Mucosa of descending colon (tissue), 3 donors: ENCODE data around the gene SVOPL. TPM values are rescaled to one million over a fixed set of nuclear protein-coding genes. Genes with fewer than 3 reads are reported as not detected.

Experiments
- ATAC-seq: fragments of 200-7000 bp; cut with Tn5 transposase; one replicate; pipeline ENCODE4 v1.9.1; 2020; ENCODE audit warnings: mild to moderate bottlenecking, moderate library complexity
- DNase-seq, 3 donors: peaks; one replicate each; pipeline ENCODE4 v3.0.0-alpha.2; 2020
- H3K36me3 ChIP-seq: fragments of 200-600 bp; one replicate; pipeline ENCODE4 v1.8.0; 2021; ENCODE audit warnings: low read depth, mild to moderate bottlenecking
- H3K4me1 ChIP-seq: fragments of 200-600 bp; one replicate; pipeline ENCODE4 v1.8.0; 2021; ENCODE audit warnings: low read depth, mild to moderate bottlenecking
- H3K4me3 ChIP-seq: fragments of 200-600 bp; one replicate; pipeline ENCODE4 v1.8.0; 2021; ENCODE audit warnings: mild to moderate bottlenecking
- H3K9me3 ChIP-seq: fragments of 200-600 bp; one replicate; pipeline ENCODE4 v1.8.0; 2021; ENCODE audit warnings: mild to moderate bottlenecking
- intact Hi-C, 2 donors: fragments of 100-400 bp; cut with DNase I in 1 of 2; cut with micrococcal nuclease in 1 of 2; formaldehyde crosslinking; loops; one replicate each; pipeline versions ENCODE4 v1.11.0 to v1.11.1; 2022; cut with DNase I, micrococcal nuclease
- total RNA-seq, 3 donors: library from RNA; stranded (reverse); fragmentation: NEBNext Ultra II Directional in 2 of 3; extraction: Animal tissue kit (Norgen Biotek cat#: 25700) in 2 of 3; gene quantifications; one replicate each; pipeline versions ENCODE4 v1.2.1 to v1.2.4, GENCODE V29; 2021 to 2023
- TF ChIP-seq, protein P1 (sequence below): fragments of 200-600 bp; IDR thresholded peaks from one replicate; pipeline ENCODE4 v1.8.0; 2022; ENCODE audit warnings: antibody characterized with exemption, mild to moderate bottlenecking
- donor health status: DM: no; HTN: no; CAD: no; lungs with moderate emphysema.
- donor health status: DM: no; HTN: no; CAD: no.
- donor health status: DM: no; HTN: yes; CAD: no.

The SVOPL gene
- total RNA-seq, 3 donors from 2014 or later: 1.8 to 3.1 (median 2.9) TPM

GRCh38 chr7:138665669-138666140, 35.5 kb downstream of the SVOPL start:
- Histone ChIP-seq H3K4me1 (peaks cover 8% of the 10 kb centered on the region), H3K4me3 (no peak overlapping the region), H3K36me3 (no peaks in the 10 kb centered on the region), H3K9me3 (no peaks in the 10 kb centered on the region)
- TF ChIP-seq, protein P1, sequence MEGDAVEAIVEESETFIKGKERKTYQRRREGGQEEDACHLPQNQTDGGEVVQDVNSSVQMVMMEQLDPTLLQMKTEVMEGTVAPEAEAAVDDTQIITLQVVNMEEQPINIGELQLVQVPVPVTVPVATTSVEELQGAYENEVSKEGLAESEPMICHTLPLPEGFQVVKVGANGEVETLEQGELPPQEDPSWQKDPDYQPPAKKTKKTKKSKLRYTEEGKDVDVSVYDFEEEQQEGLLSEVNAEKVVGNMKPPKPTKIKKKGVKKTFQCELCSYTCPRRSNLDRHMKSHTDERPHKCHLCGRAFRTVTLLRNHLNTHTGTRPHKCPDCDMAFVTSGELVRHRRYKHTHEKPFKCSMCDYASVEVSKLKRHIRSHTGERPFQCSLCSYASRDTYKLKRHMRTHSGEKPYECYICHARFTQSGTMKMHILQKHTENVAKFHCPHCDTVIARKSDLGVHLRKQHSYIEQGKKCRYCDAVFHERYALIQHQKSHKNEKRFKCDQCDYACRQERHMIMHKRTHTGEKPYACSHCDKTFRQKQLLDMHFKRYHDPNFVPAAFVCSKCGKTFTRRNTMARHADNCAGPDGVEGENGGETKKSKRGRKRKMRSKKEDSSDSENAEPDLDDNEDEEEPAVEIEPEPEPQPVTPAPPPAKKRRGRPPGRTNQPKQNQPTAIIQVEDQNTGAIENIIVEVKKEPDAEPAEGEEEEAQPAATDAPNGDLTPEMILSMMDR: no peak
- DNase-seq: no peak
- intact Hi-C loops: no loop called here
- ATAC-seq: no peak

DNA sequence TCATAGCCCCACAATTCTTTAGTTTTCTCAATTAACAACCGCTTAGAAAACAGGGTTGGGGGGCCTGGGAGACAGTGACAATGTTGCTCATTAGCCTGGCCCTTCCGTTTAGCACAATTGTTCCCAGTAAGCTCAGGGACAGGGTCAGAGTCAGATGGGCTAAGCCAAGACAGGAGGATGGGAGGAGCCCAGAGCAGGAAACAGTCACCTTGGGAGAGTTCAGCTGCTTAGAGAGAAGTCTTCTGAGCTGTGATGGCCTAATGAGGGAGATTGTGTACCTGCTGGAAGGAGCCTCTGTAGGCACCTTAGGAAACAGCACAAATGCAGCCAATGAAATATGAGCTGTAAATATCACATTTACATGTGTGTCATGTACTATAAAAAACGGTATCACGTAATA, 35.9 kb downstream of the SVOPL start:
- TF ChIP-seq, protein P1: no peak
- intact Hi-C loops: no loop called here
- H3K4me3 ChIP-seq: no peak overlapping the region
- H3K36me3 ChIP-seq: no peaks in the 10 kb centered on the region
- DNase-seq (peak in 1 of 3 donors; percentile 27), ATAC-seq (peak; percentile 78)
- no peaks in the 10 kb centered on the region for H3K9me3 ChIP-seq
- H3K4me1 ChIP-seq: peaks cover 8% of the 10 kb centered on the region

DNA sequence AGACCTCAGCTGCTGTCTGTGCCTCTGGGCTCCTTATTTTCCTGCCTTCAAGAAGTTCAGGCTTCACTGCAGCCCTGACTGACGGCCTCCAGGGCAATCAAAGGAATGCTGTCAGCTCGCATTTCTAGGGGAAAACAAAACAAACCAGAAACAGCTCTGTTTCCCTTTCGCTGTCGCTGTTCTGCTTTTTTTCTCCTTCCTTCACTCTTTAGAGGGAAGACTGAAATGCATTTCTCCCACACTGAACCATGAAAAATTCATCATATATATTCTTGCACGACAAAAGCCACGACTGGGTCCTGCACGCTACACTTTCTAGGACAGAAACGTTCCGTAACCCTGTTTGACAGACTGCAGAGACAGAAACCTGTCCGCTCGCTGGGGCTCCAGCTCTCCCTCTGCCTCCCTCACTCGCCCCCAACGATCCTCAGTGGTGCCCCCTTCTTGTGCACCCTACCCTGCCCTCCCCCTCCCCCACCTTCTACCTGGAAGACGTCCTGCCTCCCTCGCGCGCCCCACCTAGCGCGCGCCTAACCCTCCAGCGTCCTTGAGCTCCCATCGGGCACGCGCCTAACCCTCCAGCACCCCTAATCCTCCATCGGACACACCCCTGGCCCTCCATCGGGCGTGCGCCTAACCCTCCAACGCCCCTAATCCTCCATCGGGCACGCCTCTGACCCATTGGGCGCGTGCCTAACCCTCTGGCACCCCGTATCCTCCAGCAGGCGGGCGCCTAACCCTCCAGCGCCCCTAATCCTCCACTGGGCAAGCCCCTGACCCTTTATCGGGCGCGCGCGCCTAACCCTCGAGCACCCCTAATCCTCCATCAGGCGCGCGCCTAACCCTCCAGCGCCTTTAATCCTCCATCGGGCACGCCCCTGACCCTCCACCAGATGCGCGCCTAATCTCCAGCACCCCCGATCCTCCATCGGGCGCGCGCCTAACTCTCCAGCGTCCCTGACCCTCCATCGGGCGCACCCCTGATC, 37.1 kb downstream of the SVOPL start:
- no peaks in the 10 kb centered on the region for H3K36me3 ChIP-seq
- no peak overlapping the region for H3K4me3 ChIP-seq
- peak; percentile 52 for ATAC-seq
- TF ChIP-seq, protein P1: no peak
- H3K4me1 ChIP-seq: no peaks in the 10 kb centered on the region
- DNase-seq: peak; percentile 35 to 66 (median 52)
- H3K9me3 ChIP-seq: no peaks in the 10 kb centered on the region
- intact Hi-C loops: no loop called here

GRCh38 chr7:138662991-138663320, 38.2 kb downstream of the SVOPL start:
- Histone ChIP-seq H3K9me3 (no peaks in the 10 kb centered on the region), H3K4me1 (no peaks in the 10 kb centered on the region), H3K4me3 (no peak overlapping the region), H3K36me3 (no peaks in the 10 kb centered on the region)
- TF ChIP-seq, protein P1: no peak
- no peak for DNase-seq
- intact Hi-C loops: no loop called here
- no peak for ATAC-seq

DNA sequence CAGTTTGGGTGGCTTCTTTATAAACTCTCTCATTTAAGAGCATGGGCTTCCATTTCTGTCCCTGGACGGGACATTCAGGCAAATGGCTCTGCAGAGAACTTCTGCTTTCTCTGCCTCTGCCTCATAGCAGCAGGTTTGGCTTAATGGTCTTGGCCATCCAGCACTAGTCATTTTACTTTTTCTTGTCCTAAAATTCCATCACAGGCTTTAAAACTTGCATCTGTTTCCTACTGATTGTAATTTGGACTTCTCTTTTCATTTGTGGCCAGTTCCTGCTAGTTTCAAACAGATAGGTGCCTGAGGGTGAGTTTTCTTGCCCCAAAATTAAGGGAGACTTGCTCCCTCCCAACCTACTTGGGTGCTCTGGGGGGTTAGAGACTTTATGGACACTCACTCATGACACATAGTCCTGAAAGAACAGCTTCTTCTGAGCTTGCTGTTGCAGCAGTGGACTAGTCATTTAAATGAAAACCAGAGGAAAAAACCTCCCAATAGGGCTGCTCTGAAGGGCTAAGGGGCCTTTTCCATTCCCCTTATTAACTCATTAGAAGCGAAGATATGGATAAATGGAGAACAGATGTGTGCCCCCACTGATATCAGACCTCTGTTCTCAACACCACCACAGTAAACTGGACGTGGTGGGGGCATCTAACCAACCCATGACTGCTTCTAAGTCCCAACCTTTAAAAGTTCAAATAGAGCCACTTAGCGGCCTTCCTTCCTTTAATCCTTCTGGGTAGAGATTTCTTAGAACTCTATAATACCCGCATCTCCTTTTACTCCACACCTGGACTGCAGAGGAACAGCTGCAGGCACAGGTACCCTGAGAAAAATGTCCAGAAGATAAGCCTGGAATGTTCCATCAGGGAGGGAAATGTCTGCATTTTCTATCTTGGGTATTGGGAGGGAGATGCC, 38.8 kb downstream of the SVOPL start:
- intact Hi-C loops: no loop called here
- TF ChIP-seq, protein P1: no peak
- no peaks in the 10 kb centered on the region for H3K36me3 ChIP-seq
- ATAC-seq (no peak), DNase-seq (no peak)
- no peaks in the 10 kb centered on the region for H3K4me1 ChIP-seq
- H3K4me3 ChIP-seq: no peak overlapping the region
- H3K9me3 ChIP-seq: no peaks in the 10 kb centered on the region
